ENCODE results near the gene FOXL3.

DNA sequence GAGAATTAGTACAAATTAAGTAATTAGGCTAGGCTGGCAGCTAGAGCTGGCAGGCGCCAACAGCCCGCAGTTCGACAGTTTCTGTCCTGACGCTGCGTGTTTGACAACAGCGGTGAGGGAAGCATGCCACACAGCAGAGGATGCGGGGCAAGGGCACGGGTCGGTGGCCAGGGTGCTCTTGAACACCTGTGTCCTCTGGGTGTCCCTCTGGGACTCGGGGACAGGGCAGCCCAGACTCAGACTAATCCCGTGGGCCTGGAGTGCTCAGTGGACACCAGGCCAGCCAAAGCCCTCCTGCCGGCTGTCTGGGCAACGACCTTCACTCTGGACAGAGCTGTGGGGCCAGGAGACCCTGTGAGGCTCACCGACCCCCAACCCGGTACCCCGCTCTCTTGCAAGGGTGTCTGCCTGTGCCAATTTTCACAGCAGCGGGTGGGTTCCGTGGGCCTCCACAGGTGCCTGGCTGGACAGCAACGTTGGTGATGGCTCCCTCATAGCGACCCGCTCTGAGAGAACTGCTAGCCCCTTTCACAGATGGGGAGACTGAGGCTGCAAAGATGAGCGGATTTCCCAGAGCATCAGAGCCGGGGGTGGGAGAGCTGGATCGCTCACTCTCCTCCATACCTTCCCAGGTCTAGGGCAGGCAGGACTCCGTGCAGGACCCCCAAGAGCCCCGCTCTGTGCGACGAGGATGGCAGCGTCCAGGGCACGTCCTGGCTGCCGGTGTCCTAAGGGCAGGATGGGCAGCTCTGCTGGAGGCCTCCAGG is 48.5 kb downstream of the FOXL3 start:
- TF ChIP-seq, protein P1, sequence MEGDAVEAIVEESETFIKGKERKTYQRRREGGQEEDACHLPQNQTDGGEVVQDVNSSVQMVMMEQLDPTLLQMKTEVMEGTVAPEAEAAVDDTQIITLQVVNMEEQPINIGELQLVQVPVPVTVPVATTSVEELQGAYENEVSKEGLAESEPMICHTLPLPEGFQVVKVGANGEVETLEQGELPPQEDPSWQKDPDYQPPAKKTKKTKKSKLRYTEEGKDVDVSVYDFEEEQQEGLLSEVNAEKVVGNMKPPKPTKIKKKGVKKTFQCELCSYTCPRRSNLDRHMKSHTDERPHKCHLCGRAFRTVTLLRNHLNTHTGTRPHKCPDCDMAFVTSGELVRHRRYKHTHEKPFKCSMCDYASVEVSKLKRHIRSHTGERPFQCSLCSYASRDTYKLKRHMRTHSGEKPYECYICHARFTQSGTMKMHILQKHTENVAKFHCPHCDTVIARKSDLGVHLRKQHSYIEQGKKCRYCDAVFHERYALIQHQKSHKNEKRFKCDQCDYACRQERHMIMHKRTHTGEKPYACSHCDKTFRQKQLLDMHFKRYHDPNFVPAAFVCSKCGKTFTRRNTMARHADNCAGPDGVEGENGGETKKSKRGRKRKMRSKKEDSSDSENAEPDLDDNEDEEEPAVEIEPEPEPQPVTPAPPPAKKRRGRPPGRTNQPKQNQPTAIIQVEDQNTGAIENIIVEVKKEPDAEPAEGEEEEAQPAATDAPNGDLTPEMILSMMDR (IDR thresholded peaks at IDR 0.05): no peak
- TF ChIP-seq EP300 (IDR thresholded peaks at IDR 0.05) (no peak), POLR2A (IDR thresholded peaks at IDR 0.05) (no peak)
